NCI-H82 treated with DMSO at 0.1 percent for 48 hours (cell line): ENCODE data around the gene COPA.
"Not testable (repeated sequence)": the region's sequence is repeated elsewhere in the genome, so short reads cannot be mapped to it uniquely, and the experiment has no call there.

ENCODE experiments used
- DNase-seq: peaks from one replicate; lab custom pipeline; 2025; ENCODE audit not compliant: unreplicated experiment; lab: John Stamatoyannopoulos, UW

COPA gene

GRCh38 chr1:160342953-160343869 lies at the start of gene COPA, which contains the start of gene NCSTN:
Gene COPA (minus strand): TSS chr1:160343250. CDS start chr1:160343170, 80 bp downstream.
Gene NCSTN (plus strand): TSS chr1:160343383. CDS start chr1:160343397, 14 bp downstream.
- DNase-seq, result peak; percentile 90

GRCh38 chr1:160388406-160388805 lies 45.4 kb upstream of the COPA start:
- not testable (repeated sequence) for DNase-seq

GRCh38 chr1:160384812-160385211 lies 41.8 kb upstream of the COPA start:
- not testable (repeated sequence) for DNase-seq

GRCh38 chr1:160377585-160378206 lies 34.6 kb upstream of the COPA start:
- DNase-seq, result no peak

GRCh38 chr1:160376525-160377131 lies 33.6 kb upstream of the COPA start:
- DNase-seq, result peak; percentile 93

DNA sequence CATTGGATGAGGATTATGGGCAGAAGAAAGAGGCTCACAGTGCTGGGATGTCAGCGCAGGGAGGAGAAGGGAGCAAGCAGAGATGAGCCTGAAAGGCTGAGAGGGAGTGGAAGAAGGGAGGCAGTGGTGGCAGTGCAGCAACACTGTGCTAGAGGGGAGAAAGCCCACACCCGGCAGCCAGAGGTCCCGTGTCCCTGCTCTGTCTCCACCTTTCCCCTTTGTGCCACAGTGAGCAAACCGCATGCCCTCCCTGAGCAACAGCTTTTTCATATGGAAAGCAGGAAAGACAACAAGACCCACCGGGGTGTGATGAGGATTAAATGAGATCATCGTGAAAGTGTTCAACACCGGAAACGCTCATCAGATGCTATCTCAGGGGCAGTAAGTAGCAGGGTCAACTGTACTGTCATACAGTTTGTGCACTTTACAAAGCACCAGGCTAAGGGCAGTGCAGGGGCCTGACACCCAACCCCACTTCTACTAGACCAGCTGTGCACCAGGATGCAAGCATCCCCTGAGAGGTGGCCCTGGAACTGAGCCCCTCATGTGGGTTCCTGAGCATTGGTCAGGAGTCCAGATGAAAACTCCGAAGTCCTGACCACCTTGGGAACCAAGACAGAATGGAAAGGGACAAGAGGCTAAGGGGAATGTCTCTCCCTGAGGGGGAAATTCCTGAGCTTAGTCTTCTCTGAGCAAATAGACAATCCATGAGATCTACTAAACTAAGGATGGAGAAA lies 32.9 kb upstream of the COPA start:
- no peak for DNase-seq

GRCh38 chr1:160374306-160375110 lies 31.5 kb upstream of the COPA start:
- peak; percentile 85 for DNase-seq

DNA sequence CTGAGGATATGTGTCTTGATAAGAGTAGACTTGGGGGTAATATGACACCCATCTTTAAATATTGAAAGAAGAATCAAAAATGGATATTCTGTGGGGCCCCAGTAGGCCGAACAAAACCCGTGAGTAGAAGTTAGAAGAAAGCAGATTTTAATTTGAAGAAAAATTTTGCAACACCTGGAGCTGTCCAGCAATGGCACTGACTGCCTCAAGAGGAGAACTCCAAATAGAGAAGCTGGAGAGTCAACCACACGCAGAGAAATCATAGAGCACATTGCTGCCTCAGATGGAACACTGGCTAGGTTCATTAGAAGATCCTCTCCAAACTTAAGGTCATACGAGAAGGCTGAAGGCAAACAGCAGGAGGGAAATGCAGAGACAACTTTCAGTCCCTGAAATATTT lies 30.6 kb upstream of the COPA start:
- DNase-seq, result no peak

- no peak for DNase-seq
Measured at GRCh38 chr1:160371756-160372155, 28.7 kb upstream of the COPA start.

- no peak for DNase-seq
Measured at GRCh38 chr1:160371346-160371631, 28.2 kb upstream of the COPA start.

DNA sequence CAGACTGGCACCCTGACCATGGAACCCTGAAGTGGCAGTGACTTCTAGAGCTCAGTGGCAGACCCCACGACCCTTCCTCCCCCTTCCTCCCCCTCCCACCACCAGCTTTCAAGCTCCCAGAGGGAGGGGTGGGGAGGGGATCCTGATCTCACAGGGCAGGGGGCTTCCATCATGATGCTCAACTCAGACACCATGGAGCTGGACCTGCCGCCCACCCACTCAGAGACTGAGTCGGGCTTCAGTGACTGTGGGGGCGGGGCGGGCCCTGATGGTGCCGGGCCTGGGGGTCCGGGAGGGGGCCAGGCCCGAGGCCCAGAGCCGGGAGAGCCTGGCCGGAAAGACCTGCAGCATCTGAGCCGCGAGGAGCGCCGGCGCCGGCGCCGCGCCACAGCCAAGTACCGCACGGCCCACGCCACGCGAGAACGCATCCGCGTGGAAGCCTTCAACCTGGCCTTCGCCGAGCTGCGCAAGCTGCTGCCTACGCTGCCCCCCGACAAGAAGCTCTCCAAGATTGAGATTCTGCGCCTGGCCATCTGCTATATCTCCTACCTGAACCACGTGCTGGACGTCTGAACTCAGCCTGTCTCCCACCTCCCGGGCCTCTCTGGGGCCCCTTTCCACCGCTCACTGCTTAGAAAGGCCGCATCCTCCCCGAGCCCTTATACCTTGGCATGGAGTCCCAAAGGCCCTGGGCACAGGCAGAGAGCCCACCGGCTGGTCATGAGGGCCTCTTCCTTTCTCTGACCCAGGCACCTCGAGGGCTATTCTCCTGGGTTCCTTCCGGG lies 27.7 kb upstream of the COPA start:
- peak; percentile 22 for DNase-seq

DNA sequence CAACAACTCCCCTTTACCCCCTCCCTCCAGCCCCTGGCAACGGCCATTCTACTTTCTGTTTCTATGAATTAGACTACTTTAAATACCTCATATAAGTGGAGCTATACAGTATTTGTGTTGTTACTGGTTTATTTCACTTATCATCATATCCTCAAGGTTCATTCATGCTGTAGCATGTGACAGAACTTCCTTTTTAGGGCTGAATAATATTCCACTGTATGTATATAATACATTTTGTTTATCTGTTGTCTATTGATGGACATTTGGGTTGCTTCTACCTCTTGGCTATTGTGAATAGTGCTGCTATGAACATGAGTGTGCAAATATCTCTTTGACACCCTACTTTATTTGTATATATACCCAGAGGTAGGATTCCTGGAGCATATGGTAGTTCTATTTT lies 26.0 kb upstream of the COPA start:
- no peak for DNase-seq

DNA sequence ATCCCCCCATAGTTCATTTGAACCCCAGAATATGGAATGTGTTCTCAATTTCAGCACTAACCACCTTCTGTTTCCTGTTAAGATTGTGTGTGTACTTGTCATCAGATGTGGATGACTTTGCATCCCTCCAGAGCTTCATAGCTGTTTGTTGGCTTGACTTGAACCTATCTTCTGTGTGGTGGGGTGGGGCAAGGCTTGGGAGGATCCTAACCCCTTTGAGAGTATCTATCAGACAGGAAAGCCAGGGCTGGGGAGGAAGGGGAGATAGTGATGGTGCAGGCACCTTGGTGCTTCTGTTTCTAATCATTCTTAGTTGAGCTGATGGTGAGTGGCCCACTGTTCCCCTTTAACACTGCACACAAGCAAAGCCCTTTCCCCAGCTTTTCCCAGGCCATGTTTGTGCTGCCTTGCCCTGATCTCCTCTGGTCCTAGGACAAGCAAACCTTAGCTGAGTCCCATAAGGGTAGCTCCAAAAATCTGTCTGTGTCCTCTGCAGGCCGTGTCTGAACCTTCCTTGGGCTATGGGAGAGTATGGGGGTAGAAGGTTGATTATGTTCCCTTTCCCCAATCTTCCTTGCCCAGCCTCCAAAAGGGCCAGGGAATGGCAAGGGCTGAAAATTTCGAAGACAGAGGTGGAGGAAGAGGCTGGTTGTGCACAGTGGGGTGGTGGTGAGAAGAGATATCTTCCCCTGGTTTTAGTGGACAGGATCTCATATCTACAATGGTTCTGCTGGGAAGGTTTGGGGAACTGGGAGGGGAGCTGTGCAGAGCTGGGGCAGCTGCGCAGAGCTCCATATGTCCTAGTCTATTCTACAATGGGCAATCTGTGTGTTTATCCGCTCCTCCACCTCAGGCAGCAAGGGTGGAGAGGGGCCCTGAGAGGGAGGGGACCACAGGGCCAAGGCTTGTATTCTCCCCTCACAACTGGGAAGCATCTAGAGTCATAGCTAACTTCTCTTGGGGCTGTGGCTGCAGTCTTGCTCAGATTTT lies 25.2 kb upstream of the COPA start:
- DNase-seq, result peak; percentile 54

GRCh38 chr1:160367516-160367900 lies 24.5 kb upstream of the COPA start:
- no peak for DNase-seq

DNA sequence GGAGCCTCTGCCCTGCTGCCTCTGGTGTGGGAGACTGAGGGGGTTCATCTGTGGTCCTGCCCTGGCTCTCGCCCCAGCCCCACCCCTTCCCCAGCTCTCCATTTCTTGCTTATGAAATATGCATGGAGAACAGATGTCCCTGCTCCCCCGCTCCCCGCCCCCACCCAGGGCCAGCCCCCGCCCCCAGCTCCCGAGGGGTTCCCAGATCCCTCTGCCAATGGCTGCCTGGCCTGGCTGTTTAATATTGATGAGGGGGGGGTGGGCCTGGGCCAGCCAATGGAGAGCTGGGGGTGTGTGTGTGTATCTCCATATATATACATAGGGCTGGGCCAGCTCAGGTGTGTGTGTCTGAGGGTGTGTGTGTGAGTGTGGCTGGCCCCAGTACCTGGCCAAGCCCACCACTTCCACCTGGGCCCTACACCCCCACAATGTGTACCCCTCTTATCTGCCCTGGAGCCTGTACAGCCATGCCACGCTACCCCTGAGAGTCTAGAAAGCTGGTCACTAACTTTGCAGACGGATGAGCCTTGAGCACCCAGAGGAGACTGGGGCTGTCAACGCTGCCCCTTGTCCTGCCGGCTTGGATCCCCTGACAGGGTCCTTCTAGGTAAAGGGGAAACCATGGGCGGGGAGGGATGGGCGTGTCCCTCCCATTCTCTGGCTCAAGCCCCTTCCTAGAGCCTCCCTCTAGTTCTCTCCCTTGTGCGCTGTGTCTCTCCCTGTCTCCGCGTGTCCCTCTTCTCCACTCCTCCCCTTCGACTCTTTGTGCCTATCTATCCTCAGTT lies 23.9 kb upstream of the COPA start, which contains the start of gene NHLH1:
NHLH1 (plus strand) TSS at position 341 of the 785 bp plus-strand sequence. CDS start 3,661 bp downstream, outside the sequence.
- peak; percentile 96 for DNase-seq

DNA sequence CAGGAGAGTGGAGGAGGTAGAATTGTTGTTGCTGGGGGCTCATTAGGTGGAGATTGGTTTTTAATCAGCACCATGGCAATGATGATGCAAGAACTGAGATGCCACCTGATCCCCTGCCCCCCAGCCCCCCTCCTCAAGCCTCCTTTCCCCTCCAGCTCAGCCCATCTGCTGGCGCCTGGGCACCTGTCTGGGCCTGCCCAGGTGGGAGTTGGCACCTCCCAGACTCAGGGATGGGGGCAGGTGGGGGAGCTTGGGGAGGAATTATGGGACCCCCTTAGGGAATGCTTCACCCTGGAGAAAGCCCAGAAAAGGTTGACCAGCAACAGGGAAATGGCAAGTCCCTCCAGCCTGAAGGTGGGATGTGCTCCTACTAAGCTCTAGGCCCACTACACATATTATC lies 22.3 kb upstream of the COPA start:
- peak; percentile 33 for DNase-seq

GRCh38 chr1:160363951-160364735 lies 21.1 kb upstream of the COPA start:
- DNase-seq, result peak; percentile 25
